Mesendoderm (in vitro differentiated cells): ENCODE measurements around the gene CADM1.

Experiments
- DNase-seq: peaks from one replicate; pipeline ENCODE4 v3.0.0; 2013
- H2AK5ac ChIP-seq: 2 replicates; pipeline ENCODE4 v1.6.1; 2013; ENCODE audit warnings: low read length, inconsistent platforms
- H2BK120ac ChIP-seq: 2 replicates; pipeline ENCODE4 v1.6.1; 2013; ENCODE audit warnings: low read depth, mild to moderate bottlenecking, low read length, moderate library complexity, mixed read lengths
- H2BK15ac ChIP-seq: replicated peaks from 2 replicates; pipeline ENCODE4 v1.6.1; 2013; ENCODE audit warnings: low read depth, mild to moderate bottlenecking, moderate library complexity
- H2BK5ac ChIP-seq: 2 replicates; pipeline ENCODE4 v1.6.1; 2013; ENCODE audit warnings: low read length, inconsistent platforms
- H3K18ac ChIP-seq: 2 replicates; pipeline ENCODE4 v1.6.1; 2013; ENCODE audit warnings: mild to moderate bottlenecking, low read length, mixed read lengths
- H3K23ac ChIP-seq: one replicate; pipeline ENCODE4 v1.6.1; 2013; ENCODE audit warnings: low read length
- H3K27ac ChIP-seq: 2 replicates; pipeline ENCODE4 v1.5.1; 2013; ENCODE audit warnings: low read depth, mild to moderate bottlenecking, inconsistent platforms, low read length, moderate library complexity
- H3K27me3 ChIP-seq: 2 replicates; pipeline ENCODE4 v1.6.1; 2013; ENCODE audit warnings: low read length, control low read depth, mild to moderate bottlenecking, inconsistent platforms; ENCODE audit not compliant: insufficient read depth, poor library complexity
- H3K36me3 ChIP-seq: 2 replicates; pipeline ENCODE4 v1.6.1; 2013; ENCODE audit warnings: low read length, inconsistent platforms; ENCODE audit not compliant: control insufficient read depth, insufficient read depth
- H3K4ac ChIP-seq: one replicate; pipeline ENCODE4 v1.6.1; 2013; ENCODE audit warnings: low read depth, mild to moderate bottlenecking, low read length, moderate library complexity
- H3K4me1 ChIP-seq: 2 replicates; pipeline ENCODE4 v1.6.1; 2013; ENCODE audit warnings: low read depth, low read length, inconsistent platforms; ENCODE audit not compliant: control insufficient read depth
- H3K4me2 ChIP-seq: 2 replicates; pipeline ENCODE4 v1.6.1; 2013; ENCODE audit warnings: low read length
- H3K4me3 ChIP-seq: 2 replicates; pipeline ENCODE4 v1.5.1; 2013; ENCODE audit warnings: mild to moderate bottlenecking, low read length
- H3K56ac ChIP-seq: one replicate; pipeline ENCODE4 v1.6.1; 2013; ENCODE audit warnings: low read length
- H3K79me1 ChIP-seq: 2 replicates; pipeline ENCODE4 v1.6.1; 2013; ENCODE audit warnings: low read length, inconsistent platforms
- H3K79me2 ChIP-seq: 2 replicates; pipeline ENCODE4 v1.6.1; 2013; ENCODE audit warnings: mild to moderate bottlenecking, low read length; ENCODE audit not compliant: control insufficient read depth, insufficient read depth
- H3K9ac ChIP-seq: 2 replicates; pipeline ENCODE4 v1.6.1; 2013; ENCODE audit warnings: low read length, inconsistent platforms
- H4K5ac ChIP-seq: one replicate; pipeline ENCODE4 v1.6.1; 2013; ENCODE audit warnings: low read length
- H4K8ac ChIP-seq: one replicate; pipeline ENCODE4 v1.6.1; 2013; ENCODE audit warnings: low read depth, mild to moderate bottlenecking, control low read depth, low read length, moderate library complexity
- WGBS: extraction: QIAGEN DNeasy Blood & Tissue Kit; methylation state at CpG from one replicate; pipeline ENCODE4 v1.1.7; 2013; ENCODE audit warnings: low lambda C conversion rate, missing lambda C conversion rate; ENCODE audit not compliant: insufficient coverage; ENCODE audit errors: extremely low coverage; 5-methylcytosine and 5-hydroxymethylcytosine counted together

The CADM1 gene

GRCh38 chr11:115178705-115179104 lies 325.5 kb downstream of the CADM1 start:
- no peak overlapping the region for H2AK5ac ChIP-seq
- H3K23ac ChIP-seq, result no peak overlapping the region
- H3K4ac ChIP-seq, result no peak overlapping the region
- DNase-seq, result no peak
- H3K27ac ChIP-seq, result no peak overlapping the region
- no peaks in the 10 kb centered on the region for H3K4me1 ChIP-seq
- H2BK15ac ChIP-seq, result no peak overlapping the region
- H2BK5ac ChIP-seq, result no peak overlapping the region
- H3K27me3 ChIP-seq, result no peaks in the 10 kb centered on the region
- no CpG with 5 or more reads among the region's 14 CpGs for WGBS
- H3K9ac ChIP-seq, result no peak overlapping the region
- H2BK120ac ChIP-seq, result no peak overlapping the region
- H3K4me3 ChIP-seq, result no peak overlapping the region
- no peaks in the 10 kb centered on the region for H3K79me1 ChIP-seq
- H4K8ac ChIP-seq, result no peak overlapping the region
- H3K79me2 ChIP-seq, result no peaks in the 10 kb centered on the region
- no peak overlapping the region for H3K56ac ChIP-seq
- no peak overlapping the region for H4K5ac ChIP-seq
- no peak overlapping the region for H3K18ac ChIP-seq
- no peak overlapping the region for H3K4me2 ChIP-seq
- H3K36me3 ChIP-seq, result no peaks in the 10 kb centered on the region

- no peak overlapping the region for H3K4me2 ChIP-seq
- no CpG with 5 or more reads among the region's 19 CpGs for WGBS
- peaks cover 1% of the 10 kb centered on the region for H3K4me1 ChIP-seq
- no peak overlapping the region for H4K5ac ChIP-seq
- no peak overlapping the region for H3K56ac ChIP-seq
- no peak overlapping the region for H3K4ac ChIP-seq
- no peak for DNase-seq
- no peak overlapping the region for H3K4me3 ChIP-seq
- no peak overlapping the region for H3K27ac ChIP-seq
- H4K8ac ChIP-seq, result no peak overlapping the region
- no peak overlapping the region for H2BK15ac ChIP-seq
- no peaks in the 10 kb centered on the region for H3K79me1 ChIP-seq
- H3K36me3 ChIP-seq, result no peaks in the 10 kb centered on the region
- H3K18ac ChIP-seq, result no peak overlapping the region
- no peaks in the 10 kb centered on the region for H3K27me3 ChIP-seq
- no peaks in the 10 kb centered on the region for H3K79me2 ChIP-seq
- H3K23ac ChIP-seq, result no peak overlapping the region
- H2BK120ac ChIP-seq, result no peak overlapping the region
- H3K9ac ChIP-seq, result no peak overlapping the region
- H2AK5ac ChIP-seq, result no peak overlapping the region
- no peak overlapping the region for H2BK5ac ChIP-seq
Observed at GRCh38 chr11:115173136-115173535, 331.1 kb downstream of the CADM1 start.

- H4K8ac ChIP-seq, result no peak overlapping the region
- H2AK5ac ChIP-seq, result no peak overlapping the region
- H3K56ac ChIP-seq, result no peak overlapping the region
- H2BK5ac ChIP-seq, result no peak overlapping the region
- H3K4me3 ChIP-seq, result no peak overlapping the region
- H3K27ac ChIP-seq, result no peak overlapping the region
- WGBS, result no CpG with 5 or more reads among the region's 8 CpGs
- peak; percentile 31 for DNase-seq
- no peak overlapping the region for H3K23ac ChIP-seq
- no peaks in the 10 kb centered on the region for H3K79me2 ChIP-seq
- no peaks in the 10 kb centered on the region for H3K79me1 ChIP-seq
- H2BK120ac ChIP-seq, result no peak overlapping the region
- no peak overlapping the region for H3K9ac ChIP-seq
- peaks cover 2% of the 10 kb centered on the region for H3K4me1 ChIP-seq
- H2BK15ac ChIP-seq, result no peak overlapping the region
- H3K27me3 ChIP-seq, result no peaks in the 10 kb centered on the region
- no peak overlapping the region for H3K18ac ChIP-seq
- no peak overlapping the region for H4K5ac ChIP-seq
- H3K36me3 ChIP-seq, result no peaks in the 10 kb centered on the region
- H3K4me2 ChIP-seq, result no peak overlapping the region
- no peak overlapping the region for H3K4ac ChIP-seq
Observed at GRCh38 chr11:115170133-115170815, 333.9 kb downstream of the CADM1 start.

GRCh38 chr11:115169251-115169650 lies 335.0 kb downstream of the CADM1 start:
- DNase-seq, result no peak
- no peak overlapping the region for H2BK5ac ChIP-seq
- WGBS, result no CpG with 5 or more reads among the region's 4 CpGs
- H3K27ac ChIP-seq, result no peak overlapping the region
- H3K4me2 ChIP-seq, result no peak overlapping the region
- no peak overlapping the region for H3K4me3 ChIP-seq
- no peaks in the 10 kb centered on the region for H3K27me3 ChIP-seq
- H3K56ac ChIP-seq, result no peak overlapping the region
- H3K36me3 ChIP-seq, result no peaks in the 10 kb centered on the region
- H4K8ac ChIP-seq, result no peak overlapping the region
- no peaks in the 10 kb centered on the region for H3K79me1 ChIP-seq
- peaks cover 5% of the 10 kb centered on the region for H3K4me1 ChIP-seq
- no peak overlapping the region for H3K4ac ChIP-seq
- H2BK120ac ChIP-seq, result no peak overlapping the region
- H3K9ac ChIP-seq, result no peak overlapping the region
- H4K5ac ChIP-seq, result no peak overlapping the region
- H2BK15ac ChIP-seq, result no peak overlapping the region
- H2AK5ac ChIP-seq, result no peak overlapping the region
- no peak overlapping the region for H3K23ac ChIP-seq
- no peak overlapping the region for H3K18ac ChIP-seq
- H3K79me2 ChIP-seq, result no peaks in the 10 kb centered on the region

GRCh38 chr11:115168686-115169085 lies 335.5 kb downstream of the CADM1 start:
- no peak overlapping the region for H4K5ac ChIP-seq
- no peak overlapping the region for H3K23ac ChIP-seq
- no peak overlapping the region for H4K8ac ChIP-seq
- no peak overlapping the region for H3K56ac ChIP-seq
- H2BK15ac ChIP-seq, result no peak overlapping the region
- H3K36me3 ChIP-seq, result no peaks in the 10 kb centered on the region
- no peak overlapping the region for H3K9ac ChIP-seq
- no peaks in the 10 kb centered on the region for H3K79me1 ChIP-seq
- DNase-seq, result no peak
- H3K4ac ChIP-seq, result no peak overlapping the region
- no peak overlapping the region for H2BK5ac ChIP-seq
- H3K27me3 ChIP-seq, result no peaks in the 10 kb centered on the region
- H3K79me2 ChIP-seq, result no peaks in the 10 kb centered on the region
- no peak overlapping the region for H2BK120ac ChIP-seq
- WGBS, result no CpG with 5 or more reads among the region's 5 CpGs
- no peak overlapping the region for H3K27ac ChIP-seq
- H3K4me1 ChIP-seq, result peaks cover 5% of the 10 kb centered on the region
- H3K18ac ChIP-seq, result no peak overlapping the region
- H3K4me2 ChIP-seq, result no peak overlapping the region
- H3K4me3 ChIP-seq, result no peak overlapping the region
- no peak overlapping the region for H2AK5ac ChIP-seq

- H4K8ac ChIP-seq, result no peak overlapping the region
- peaks cover 5% of the 10 kb centered on the region for H3K4me1 ChIP-seq
- no peaks in the 10 kb centered on the region for H3K79me1 ChIP-seq
- H3K4me2 ChIP-seq, result no peak overlapping the region
- no peak overlapping the region for H2AK5ac ChIP-seq
- H3K4ac ChIP-seq, result no peak overlapping the region
- no peak overlapping the region for H3K18ac ChIP-seq
- no peak overlapping the region for H3K4me3 ChIP-seq
- no peak overlapping the region for H3K56ac ChIP-seq
- H2BK120ac ChIP-seq, result no peak overlapping the region
- H3K9ac ChIP-seq, result no peak overlapping the region
- no CpG with 5 or more reads among the region's 9 CpGs for WGBS
- DNase-seq, result no peak
- H3K27ac ChIP-seq, result no peak overlapping the region
- H2BK5ac ChIP-seq, result no peak overlapping the region
- H3K36me3 ChIP-seq, result no peaks in the 10 kb centered on the region
- peak overlapping the region; percentile 25 for H3K23ac ChIP-seq
- no peak overlapping the region for H2BK15ac ChIP-seq
- H3K27me3 ChIP-seq, result no peaks in the 10 kb centered on the region
- no peaks in the 10 kb centered on the region for H3K79me2 ChIP-seq
- H4K5ac ChIP-seq, result no peak overlapping the region
Observed at GRCh38 chr11:115168229-115168671, 336.0 kb downstream of the CADM1 start.
